Lower leg skin (tissue), 3 donors: ENCODE results near the gene KCNC3.

Experiments
- POLR2A ChIP-seq, 2 donors: fragments of 450-650 bp; IDR thresholded peaks; one replicate each; pipeline ENCODE4 v1.6.1; 2016 to 2017; ENCODE audit warnings: antibody characterized with exemption in 2 of 2, mild to moderate bottlenecking in 1 of 2, moderate library complexity in 1 of 2
- TF ChIP-seq, protein P1 (sequence below), 3 donors: fragments of 450-650 bp; IDR thresholded peaks; one replicate each; pipeline ENCODE4 v1.5.1; 2016; ENCODE audit warnings: antibody characterized with exemption in 3 of 3, mild to moderate bottlenecking in 3 of 3, moderate library complexity in 2 of 3

DNA sequence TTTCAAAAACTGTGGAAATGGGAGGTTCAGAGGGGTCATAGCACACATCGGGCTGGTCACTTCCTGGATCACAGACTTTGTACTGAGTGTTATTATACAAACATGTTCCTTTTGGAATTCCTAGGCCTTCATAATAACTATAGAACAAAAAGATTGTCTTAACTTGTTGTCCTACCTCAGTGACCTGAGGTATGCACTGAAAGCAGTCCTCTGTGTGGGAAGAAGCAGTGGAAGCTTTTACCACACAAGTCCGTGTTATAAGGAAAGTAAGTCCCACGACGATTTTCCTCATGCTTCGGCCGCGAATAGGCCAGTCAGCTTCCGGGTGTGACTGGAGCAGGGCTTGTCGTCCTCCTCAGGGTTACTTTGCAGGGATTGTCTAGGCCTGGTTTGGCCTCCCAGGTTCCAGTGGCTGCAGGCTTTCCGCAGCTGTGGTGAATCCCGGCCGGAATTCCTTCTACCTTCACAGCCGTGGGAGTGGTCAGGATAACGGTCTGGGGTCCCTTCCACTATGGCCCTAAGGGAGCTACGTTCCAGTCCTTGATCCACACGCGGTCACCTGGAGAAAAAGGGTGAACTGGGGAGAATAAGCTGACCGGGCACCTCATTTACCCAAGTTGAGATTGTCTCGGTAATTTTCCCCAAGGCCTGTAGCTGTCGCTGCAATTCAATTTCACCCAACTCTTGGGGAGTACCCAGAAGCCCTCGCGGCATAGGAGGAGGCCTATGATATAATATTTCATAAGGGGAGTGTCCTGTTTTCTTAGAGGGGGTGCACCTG, 20.3 kb upstream of the KCNC3 start:
- TF ChIP-seq, protein P1, sequence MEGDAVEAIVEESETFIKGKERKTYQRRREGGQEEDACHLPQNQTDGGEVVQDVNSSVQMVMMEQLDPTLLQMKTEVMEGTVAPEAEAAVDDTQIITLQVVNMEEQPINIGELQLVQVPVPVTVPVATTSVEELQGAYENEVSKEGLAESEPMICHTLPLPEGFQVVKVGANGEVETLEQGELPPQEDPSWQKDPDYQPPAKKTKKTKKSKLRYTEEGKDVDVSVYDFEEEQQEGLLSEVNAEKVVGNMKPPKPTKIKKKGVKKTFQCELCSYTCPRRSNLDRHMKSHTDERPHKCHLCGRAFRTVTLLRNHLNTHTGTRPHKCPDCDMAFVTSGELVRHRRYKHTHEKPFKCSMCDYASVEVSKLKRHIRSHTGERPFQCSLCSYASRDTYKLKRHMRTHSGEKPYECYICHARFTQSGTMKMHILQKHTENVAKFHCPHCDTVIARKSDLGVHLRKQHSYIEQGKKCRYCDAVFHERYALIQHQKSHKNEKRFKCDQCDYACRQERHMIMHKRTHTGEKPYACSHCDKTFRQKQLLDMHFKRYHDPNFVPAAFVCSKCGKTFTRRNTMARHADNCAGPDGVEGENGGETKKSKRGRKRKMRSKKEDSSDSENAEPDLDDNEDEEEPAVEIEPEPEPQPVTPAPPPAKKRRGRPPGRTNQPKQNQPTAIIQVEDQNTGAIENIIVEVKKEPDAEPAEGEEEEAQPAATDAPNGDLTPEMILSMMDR (IDR thresholded peaks at IDR 0.05) = no peak
- no peak for TF ChIP-seq POLR2A (IDR thresholded peaks at IDR 0.05)
